NCI-H2227 treated with DMSO at 0.1 percent for 48 hours (cell line): ENCODE data around the gene CROCC2.

Source experiments
- DNase-seq: peaks from one replicate; lab custom pipeline; 2025; lab: John Stamatoyannopoulos, UW

CROCC2 gene

DNA sequence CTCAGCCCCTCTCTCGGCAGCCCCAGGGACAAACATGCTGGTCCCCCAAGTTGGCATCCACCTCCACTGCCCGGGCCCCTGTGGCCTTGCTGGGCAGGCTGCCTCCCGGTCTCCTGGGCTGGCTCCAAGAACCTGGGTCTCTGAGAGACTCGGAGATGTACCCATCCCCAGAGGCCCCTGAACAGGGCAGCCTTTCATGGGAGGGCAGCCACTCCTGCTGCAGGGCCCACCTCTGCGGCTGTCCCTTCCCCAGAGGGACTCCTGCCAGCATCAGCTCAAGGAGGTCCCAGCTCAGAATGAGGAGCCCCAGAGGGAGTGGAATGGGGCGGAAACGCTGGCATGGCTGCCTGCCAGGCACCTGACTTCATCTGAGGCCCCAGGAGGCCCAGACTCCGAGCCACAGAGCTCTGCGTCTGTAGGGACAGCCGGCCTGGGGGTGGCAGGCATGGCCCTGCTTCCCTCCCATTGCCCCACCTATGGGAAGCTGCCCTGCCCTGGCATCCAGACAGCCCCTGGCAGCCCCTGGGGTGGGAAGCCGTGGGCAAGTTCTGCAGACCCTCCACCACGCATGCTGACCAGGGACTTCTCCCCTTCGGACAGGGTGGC lies 857 bp upstream of the CROCC2 start:
- DNase-seq = no peak

- DNase-seq = no peak
Observed at GRCh38 chr2:240906911-240907590, 915 bp downstream of the CROCC2 start.

GRCh38 chr2:240909216-240909974 lies 3.3 kb downstream of the CROCC2 start:
- DNase-seq = no peak

- DNase-seq = no peak
Observed at GRCh38 chr2:240911641-240912265, 5.6 kb downstream of the CROCC2 start.

DNA sequence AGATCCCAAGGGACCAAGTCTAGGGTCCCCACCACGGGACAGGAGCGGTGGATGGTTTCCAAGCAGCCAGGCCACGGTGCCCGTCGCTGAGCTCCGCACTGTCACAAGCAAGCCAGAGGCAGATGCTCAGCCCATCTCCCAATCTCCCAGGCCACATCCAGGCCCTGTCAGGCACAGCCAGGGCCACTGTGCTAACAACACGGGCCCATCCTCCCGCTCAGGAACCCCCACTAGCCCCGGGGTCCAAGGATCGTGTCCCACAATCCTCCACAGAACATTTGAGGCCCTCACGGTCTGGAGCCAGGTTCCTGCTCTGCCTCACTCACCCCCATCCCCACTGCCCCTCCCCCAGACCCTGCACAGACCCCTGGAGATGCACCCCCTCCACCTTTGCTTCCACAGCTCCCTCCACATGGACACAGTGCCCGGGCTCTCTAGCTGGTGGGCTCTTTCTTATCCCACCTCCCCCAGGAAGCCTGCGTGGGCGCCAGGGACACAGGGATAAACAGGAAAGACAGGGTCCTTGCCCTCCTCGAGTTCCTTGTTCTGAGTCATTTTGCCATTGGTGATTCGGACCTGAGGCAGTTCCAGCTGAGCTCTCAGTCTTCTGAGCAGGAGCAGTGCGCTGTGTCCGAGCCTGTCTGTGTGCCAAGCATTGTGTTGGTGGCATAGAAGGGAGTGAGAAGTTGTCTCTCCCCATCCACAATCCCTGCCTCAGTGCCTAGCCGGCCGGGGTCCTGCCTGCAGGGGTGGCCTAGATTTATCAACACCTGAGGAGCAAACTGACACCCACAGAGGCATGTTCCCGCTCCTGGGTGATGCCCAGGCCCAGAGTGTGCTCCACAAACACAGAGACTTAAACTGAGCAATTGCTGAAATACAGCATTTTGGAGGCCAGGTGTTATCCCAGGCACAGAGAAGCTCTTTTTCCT lies 7.0 kb downstream of the CROCC2 start:
- DNase-seq = no peak

DNA sequence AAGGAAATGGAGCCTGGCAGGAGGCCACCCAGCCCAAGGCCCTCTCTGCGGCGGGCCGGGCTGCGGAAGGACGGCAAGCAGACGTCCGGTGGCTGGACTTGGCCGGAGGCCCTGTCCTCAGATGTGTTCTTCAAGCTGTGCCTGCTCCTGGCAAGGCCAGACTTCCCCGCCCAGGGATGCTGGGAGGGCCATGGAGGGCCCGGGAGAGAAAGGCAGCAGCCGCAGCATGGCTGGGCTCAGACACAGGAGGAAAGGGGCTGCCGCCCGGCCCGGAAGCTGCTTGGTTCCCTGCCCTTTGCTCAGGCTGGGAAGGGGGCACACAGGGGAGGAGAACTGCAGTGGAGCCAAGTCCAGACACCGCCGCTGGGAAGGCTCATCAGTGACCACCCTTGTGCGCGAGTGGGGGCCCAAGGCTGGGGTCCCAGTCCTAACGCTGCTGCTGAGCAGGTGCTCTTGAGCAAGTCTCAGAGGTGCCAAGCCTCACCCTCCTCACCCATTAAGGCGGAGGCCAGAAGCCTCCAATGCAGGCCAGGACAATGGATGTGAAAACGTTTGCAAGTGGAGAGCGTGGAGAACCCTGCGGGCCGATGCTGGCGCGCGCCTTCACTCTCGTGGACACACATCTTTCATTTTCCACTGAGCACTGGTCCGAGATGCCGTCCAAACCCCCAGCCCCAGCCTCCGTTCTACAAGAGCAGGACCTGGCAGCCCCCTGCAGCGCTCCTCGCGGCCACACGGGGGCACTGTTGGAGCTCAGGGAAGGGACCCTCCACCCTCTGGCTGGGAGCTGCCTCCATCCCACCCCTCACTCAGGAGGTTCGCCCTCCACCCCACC lies 7.9 kb downstream of the CROCC2 start:
- peak; percentile 4 for DNase-seq

GRCh38 chr2:240914645-240915525 lies 8.7 kb downstream of the CROCC2 start:
- no peak for DNase-seq

DNA sequence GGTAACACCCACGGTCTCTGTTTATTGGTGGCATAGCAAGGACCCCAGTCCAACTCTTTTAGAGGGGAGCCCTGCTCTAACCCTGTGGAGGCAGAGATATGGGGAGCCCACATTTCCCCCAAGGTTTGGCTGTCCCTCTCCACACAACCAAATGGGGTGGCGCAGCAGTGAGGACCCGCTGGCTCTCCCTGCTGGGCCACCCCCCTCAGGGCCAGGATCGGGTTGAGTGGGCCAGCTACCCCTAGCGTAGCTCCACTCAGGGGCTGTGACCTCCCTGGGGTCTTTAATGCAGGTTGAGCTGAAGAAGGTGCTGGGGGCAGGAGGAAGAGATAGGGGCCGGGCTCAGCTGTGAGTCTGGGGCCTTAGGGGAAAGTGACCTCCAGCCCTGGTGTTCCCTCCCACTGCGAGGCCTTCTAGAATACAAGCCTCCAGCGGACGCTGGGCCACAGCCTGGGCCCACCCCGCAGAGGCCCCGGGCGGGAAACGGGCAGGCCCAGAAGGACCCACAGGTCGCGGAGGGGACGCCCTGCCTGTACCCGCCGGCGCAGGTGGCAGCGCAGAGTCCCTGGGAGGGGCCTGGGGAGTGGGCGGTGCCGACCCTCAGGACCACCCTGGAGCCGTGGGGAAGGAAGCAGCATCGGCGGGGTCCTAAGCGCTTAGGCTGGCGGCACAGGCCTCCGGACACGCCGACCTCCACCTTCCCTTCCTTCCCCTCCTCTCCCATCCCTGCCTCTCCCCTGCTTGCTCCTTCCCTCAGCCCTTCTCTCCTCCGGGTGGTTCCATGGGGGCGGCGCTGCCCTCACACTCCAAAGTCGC lies 9.6 kb downstream of the CROCC2 start:
- DNase-seq = no peak

DNA sequence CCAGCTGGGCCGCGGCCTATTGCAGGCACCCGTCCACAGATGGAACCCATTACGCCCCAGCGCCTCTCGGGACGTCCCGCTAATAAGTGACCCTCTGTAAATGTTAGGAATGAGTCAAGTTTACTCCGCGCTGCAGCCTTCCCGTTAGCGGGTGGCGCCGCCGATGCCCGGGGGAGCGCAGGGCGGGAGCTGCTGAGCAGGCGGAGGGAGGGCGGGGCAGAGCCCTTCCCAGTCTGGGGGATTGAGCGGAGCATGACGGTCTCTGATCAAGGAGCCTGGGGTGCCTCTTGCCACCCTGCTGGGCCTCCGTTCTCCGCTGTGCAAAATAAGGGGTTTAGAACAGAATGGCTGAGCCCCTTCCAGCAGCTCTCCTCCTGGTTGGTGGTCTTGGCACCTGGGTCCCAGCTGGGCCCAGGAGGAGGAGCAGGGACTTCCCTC lies 10.5 kb downstream of the CROCC2 start:
- DNase-seq = no peak

- DNase-seq = no peak
Observed at GRCh38 chr2:240917009-240917683, 11.0 kb downstream of the CROCC2 start.

- no peak for DNase-seq
Observed at GRCh38 chr2:240917684-240918257, 11.6 kb downstream of the CROCC2 start.

- no peak for DNase-seq
Observed at GRCh38 chr2:240918258-240919091, 12.3 kb downstream of the CROCC2 start.

- no peak for DNase-seq
Observed at GRCh38 chr2:240919161-240919781, 13.1 kb downstream of the CROCC2 start.

- no peak for DNase-seq
Observed at GRCh38 chr2:240919786-240920782, 13.9 kb downstream of the CROCC2 start.

GRCh38 chr2:240920783-240921231 lies 14.7 kb downstream of the CROCC2 start:
- DNase-seq = no peak
